ENCODE measurements around the gene GDF2. TPM values are rescaled to one million over a fixed set of nuclear protein-coding genes. Genes with fewer than 3 reads are reported as not detected.

GDF2 gene
- total and polyA plus RNA-seq, 2 donors = not detected

GRCh38 chr10:47371629-47372485, 49.6 kb downstream of the GDF2 start:
- Histone ChIP-seq H3K27ac (ENCODE audit: low read depth) (no peak overlapping the region), H3K36me3 (ENCODE audit: insufficient read depth) (no peaks in the 10 kb centered on the region), H3K4me3 (ENCODE audit: low read depth, low read length) (no peak overlapping the region), H3K4me1 (ENCODE audit: insufficient read depth) (no peaks in the 10 kb centered on the region)
- WGBS = 87% methylated on average over 7 of the region's 7 CpGs
- no peak for DNase-seq (ENCODE audit: extremely low spot score)

- no peak for DNase-seq (ENCODE audit: extremely low spot score)
- no peaks in the 10 kb centered on the region for H3K4me1 ChIP-seq (ENCODE audit: insufficient read depth)
- H3K27ac ChIP-seq (ENCODE audit: low read depth) = no peak overlapping the region
- no peaks in the 10 kb centered on the region for H3K36me3 ChIP-seq (ENCODE audit: insufficient read depth)
- H3K4me3 ChIP-seq (ENCODE audit: low read depth, low read length) = no peak overlapping the region
- 91% methylated on average over 6 of the region's 6 CpGs for WGBS
Observed at GRCh38 chr10:47372726-47373125, 50.5 kb downstream of the GDF2 start.

GRCh38 chr10:47374611-47375536, 52.6 kb downstream of the GDF2 start:
- Histone ChIP-seq H3K4me1 (ENCODE audit: insufficient read depth) (no peaks in the 10 kb centered on the region), H3K36me3 (ENCODE audit: insufficient read depth) (no peaks in the 10 kb centered on the region), H3K4me3 (ENCODE audit: low read depth, low read length) (no peak overlapping the region), H3K27ac (ENCODE audit: low read depth) (no peak overlapping the region)
- DNase-seq (ENCODE audit: extremely low spot score) = no peak
- WGBS = 53% methylated on average over 12 of the region's 12 CpGs

- H3K4me3 ChIP-seq (ENCODE audit: low read depth, low read length) = no peak overlapping the region
- H3K27ac ChIP-seq (ENCODE audit: low read depth) = no peak overlapping the region
- DNase-seq (ENCODE audit: extremely low spot score) = no peak
- H3K36me3 ChIP-seq (ENCODE audit: insufficient read depth) = no peaks in the 10 kb centered on the region
- WGBS = 78% methylated on average over 10 of the region's 10 CpGs
- no peaks in the 10 kb centered on the region for H3K4me1 ChIP-seq (ENCODE audit: insufficient read depth)
Observed at GRCh38 chr10:47376522-47377220, 54.4 kb downstream of the GDF2 start.

Other genes starting within 250 kb of the GDF2 start
- 7.8 TPM for gene GDF10, start 22.3 kb upstream of the GDF2 start, total RNA-seq
- gene GDF10, start 22.3 kb upstream of the GDF2 start, polyA plus RNA-seq = 1.8 TPM
- gene RBP3, start 25.9 kb downstream of the GDF2 start, total RNA-seq = not detected
- not detected for gene RBP3, start 25.9 kb downstream of the GDF2 start, polyA plus RNA-seq
- 0.63 TPM for gene ZNF488, start 61.8 kb downstream of the GDF2 start, total RNA-seq
- gene ZNF488, start 61.8 kb downstream of the GDF2 start, polyA plus RNA-seq = 0.41 TPM
- gene ANXA8, start 161.7 kb downstream of the GDF2 start, total RNA-seq = 7.7 TPM
- 14.3 TPM for gene ANXA8, start 161.7 kb downstream of the GDF2 start, polyA plus RNA-seq
- gene FAM25G, start 169.2 kb downstream of the GDF2 start, total RNA-seq = not detected
- gene FAM25G, start 169.2 kb downstream of the GDF2 start, polyA plus RNA-seq = not detected
- 7.6 TPM for gene AGAP9, start 201.2 kb downstream of the GDF2 start, total RNA-seq
- gene AGAP9, start 201.2 kb downstream of the GDF2 start, polyA plus RNA-seq = 4.8 TPM

Data from urinary bladder (tissue), 4 donors.